ENCODE results near the gene PRKCD. TPM values are rescaled to one million over a fixed set of nuclear protein-coding genes. Genes with fewer than 3 reads are reported as not detected.
A peak's percentile ranks its signal among the peaks of the same experiment; 100 is the strongest.

The PRKCD gene
- total RNA-seq, 1 donor from 2014 or later = 32.2 TPM

DNA sequence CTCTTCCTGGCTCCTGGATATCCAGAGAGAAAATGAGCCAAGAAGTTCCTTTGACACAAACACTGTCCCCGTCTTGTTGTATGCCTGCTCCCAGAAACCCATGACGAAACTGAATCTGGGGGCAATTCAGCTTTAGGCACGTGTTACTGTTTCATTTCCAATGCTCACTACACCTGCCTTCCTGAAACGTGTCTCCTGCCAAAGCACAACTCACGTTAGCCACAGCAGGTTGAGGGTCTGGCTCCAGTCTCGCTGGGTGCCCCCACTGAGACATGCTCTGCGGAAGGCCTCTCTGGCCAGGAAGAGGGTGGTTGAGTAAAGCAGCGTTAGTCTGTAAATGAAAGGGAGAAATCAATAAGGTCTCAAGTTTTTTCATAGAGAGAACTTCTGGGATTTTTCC lies 37.5 kb upstream of the PRKCD start:
- Histone ChIP-seq H3K4me1 (peaks cover 4% of the 10 kb centered on the region), H3K27ac (no peak overlapping the region), H3K9me3 (no peaks in the 10 kb centered on the region), H3K4me3 (no peak overlapping the region), H3K36me3 (peaks cover 0 to 70% of the 10 kb centered on the region in 2 donors), H3K27me3 (no peaks in the 10 kb centered on the region)
- intact Hi-C loops (cut with DNase I) = no loop called here
- TF ChIP-seq, protein P1, sequence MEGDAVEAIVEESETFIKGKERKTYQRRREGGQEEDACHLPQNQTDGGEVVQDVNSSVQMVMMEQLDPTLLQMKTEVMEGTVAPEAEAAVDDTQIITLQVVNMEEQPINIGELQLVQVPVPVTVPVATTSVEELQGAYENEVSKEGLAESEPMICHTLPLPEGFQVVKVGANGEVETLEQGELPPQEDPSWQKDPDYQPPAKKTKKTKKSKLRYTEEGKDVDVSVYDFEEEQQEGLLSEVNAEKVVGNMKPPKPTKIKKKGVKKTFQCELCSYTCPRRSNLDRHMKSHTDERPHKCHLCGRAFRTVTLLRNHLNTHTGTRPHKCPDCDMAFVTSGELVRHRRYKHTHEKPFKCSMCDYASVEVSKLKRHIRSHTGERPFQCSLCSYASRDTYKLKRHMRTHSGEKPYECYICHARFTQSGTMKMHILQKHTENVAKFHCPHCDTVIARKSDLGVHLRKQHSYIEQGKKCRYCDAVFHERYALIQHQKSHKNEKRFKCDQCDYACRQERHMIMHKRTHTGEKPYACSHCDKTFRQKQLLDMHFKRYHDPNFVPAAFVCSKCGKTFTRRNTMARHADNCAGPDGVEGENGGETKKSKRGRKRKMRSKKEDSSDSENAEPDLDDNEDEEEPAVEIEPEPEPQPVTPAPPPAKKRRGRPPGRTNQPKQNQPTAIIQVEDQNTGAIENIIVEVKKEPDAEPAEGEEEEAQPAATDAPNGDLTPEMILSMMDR (IDR thresholded peaks at IDR 0.05) = no peak
- TF ChIP-seq POLR2AphosphoS5 (IDR thresholded peaks at IDR 0.05; ENCODE audit: insufficient read depth in 1 of 2, low read depth in 1 of 2) (no peak), POLR2A (IDR thresholded peaks at IDR 0.05) (no peak)
- DNase-seq (ENCODE audit: extremely low spot score in 2 of 2) = no peak

DNA sequence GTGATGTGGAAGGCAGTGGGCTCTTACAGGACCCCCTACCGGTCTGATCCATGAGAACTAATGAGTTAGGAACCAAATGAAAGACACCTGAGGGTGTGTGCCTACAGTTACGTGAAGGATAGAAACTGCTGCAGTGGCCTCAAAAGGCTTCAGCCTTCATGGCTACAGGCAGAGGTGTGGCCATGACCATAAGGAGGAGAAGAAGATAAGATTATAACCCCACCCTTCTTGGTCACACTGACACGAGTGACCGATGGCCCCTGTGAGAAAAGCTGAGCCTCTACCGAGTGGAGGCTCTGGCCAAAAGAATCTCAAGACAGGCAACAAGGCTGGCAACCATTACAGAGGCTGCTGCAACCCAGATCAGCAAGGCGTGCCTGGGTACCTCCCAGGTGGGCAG lies 37.1 kb upstream of the PRKCD start:
- peaks cover 8% of the 10 kb centered on the region for H3K4me1 ChIP-seq
- H3K36me3 ChIP-seq = peaks cover 0 to 65% of the 10 kb centered on the region in 2 donors
- DNase-seq (ENCODE audit: extremely low spot score in 2 of 2) = no peak
- no peak overlapping the region for H3K27ac ChIP-seq
- H3K9me3 ChIP-seq = no peaks in the 10 kb centered on the region
- TF ChIP-seq POLR2A (IDR thresholded peaks at IDR 0.05) (no peak), POLR2AphosphoS5 (IDR thresholded peaks at IDR 0.05; ENCODE audit: insufficient read depth in 1 of 2, low read depth in 1 of 2) (no peak)
- TF ChIP-seq, protein P1 (IDR thresholded peaks at IDR 0.05) = no peak
- intact Hi-C loops (cut with DNase I) = no loop called here
- no peaks in the 10 kb centered on the region for H3K27me3 ChIP-seq
- no peak overlapping the region for H3K4me3 ChIP-seq

DNA sequence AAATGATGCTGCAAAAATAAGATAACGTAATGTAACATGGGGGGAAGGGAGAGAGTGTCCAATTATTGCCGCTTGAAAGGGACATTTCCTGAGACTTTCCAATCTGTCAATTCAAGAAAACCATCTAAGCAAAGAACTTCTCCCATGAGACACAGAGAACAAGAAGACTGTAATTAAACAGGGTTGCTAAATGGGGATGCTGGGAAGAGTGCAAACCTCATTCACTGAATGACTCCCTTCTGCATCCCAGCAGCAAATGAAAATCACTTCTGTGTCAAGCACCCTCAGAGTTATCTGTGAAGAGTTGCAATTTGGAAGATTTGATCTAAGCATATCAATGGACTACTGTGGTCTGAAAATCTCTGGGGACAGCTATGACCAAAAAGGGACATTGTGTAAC lies 34.4 kb upstream of the PRKCD start:
- intact Hi-C loops (cut with DNase I) = no loop called here
- H3K4me1 ChIP-seq = peaks cover 27% of the 10 kb centered on the region
- no peaks in the 10 kb centered on the region for H3K27me3 ChIP-seq
- no peak for DNase-seq (ENCODE audit: extremely low spot score in 2 of 2)
- no peak overlapping the region for H3K4me3 ChIP-seq
- TF ChIP-seq, protein P1 (IDR thresholded peaks at IDR 0.05) = no peak
- no peak for TF ChIP-seq POLR2AphosphoS5 (IDR thresholded peaks at IDR 0.05; ENCODE audit: insufficient read depth in 1 of 2, low read depth in 1 of 2)
- no peak for TF ChIP-seq POLR2A (IDR thresholded peaks at IDR 0.05)
- no peak overlapping the region for H3K27ac ChIP-seq
- H3K36me3 ChIP-seq = peaks cover 0 to 39% of the 10 kb centered on the region in 2 donors
- no peaks in the 10 kb centered on the region for H3K9me3 ChIP-seq

DNA sequence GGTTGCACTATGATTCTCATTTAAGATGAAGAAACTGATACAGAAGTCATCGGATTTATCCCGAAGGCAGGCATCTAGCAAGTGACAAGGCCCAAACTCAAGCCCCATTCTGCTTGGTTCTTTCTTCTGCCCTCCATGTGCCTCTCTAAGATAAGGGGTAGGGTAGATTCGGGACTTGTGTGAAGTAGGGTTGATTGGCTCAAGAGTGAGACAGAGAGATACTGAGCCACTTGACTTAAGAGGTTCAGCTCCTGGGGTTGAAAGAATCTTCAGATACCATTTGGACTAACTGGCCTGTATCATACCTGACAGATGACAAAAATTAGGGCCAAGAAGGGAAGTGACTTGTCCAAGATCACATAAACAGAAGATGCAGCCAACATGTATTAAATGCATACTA lies 31.7 kb upstream of the PRKCD start:
- Histone ChIP-seq H3K27ac (no peak overlapping the region), H3K27me3 (no peaks in the 10 kb centered on the region), H3K4me3 (peak overlapping the region; percentile 83 to 84), H3K4me1 (peaks cover 28% of the 10 kb centered on the region), H3K36me3 (peaks cover 0 to 13% of the 10 kb centered on the region in 2 donors), H3K9me3 (no peaks in the 10 kb centered on the region)
- TF ChIP-seq POLR2A (IDR thresholded peaks at IDR 0.05) (no peak), POLR2AphosphoS5 (IDR thresholded peaks at IDR 0.05; ENCODE audit: insufficient read depth in 1 of 2, low read depth in 1 of 2) (no peak)
- TF ChIP-seq, protein P1 (IDR thresholded peaks at IDR 0.05) = no peak
- intact Hi-C loops (cut with DNase I) = no loop called here
- no peak for DNase-seq (ENCODE audit: extremely low spot score in 2 of 2)

DNA sequence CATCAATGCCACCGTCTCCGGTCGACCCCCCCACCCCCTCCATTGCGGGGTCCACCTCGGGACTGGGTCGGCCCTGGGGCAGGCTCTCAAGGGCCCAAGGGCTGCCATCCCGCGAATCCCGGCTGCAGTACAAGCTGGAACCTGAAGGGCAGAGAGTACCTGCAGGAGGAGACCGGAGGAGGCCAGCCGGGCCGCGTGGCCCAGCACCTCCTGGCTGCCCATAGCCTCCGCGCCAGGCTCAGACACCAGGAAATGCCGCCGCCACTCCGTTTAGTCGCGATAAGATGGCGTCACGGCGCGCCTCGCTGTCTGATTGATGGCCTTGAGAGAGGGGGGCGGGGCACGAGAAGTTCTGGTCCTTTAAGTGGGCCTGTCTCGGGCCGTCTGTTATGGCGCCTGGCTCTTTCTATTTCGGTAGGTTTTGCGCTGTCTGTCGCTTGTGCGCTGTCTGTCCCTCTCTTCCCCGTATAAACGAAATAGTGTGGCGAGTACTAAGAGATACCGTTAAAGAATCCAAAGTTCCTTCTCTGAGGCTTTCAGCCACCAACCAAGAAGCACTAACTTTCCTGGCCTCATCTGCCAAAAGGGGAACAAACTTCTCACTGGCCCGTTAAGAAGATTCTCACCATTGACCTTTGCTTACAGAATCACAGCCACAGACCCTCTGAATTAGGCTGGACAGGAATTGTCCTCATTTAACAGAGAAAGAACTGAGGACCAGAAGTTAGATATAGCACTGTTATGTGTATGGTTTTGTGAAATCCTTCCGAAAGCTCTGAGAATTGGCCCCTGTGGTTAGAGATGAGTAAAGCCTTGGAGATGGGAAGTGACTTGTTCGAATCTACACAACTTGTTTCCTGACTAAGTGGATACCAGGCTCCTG lies 30.6 kb upstream of the PRKCD start, which contains the start of gene RFT1:
TSS of gene RFT1 (minus strand) at position 257 of the 883 bp plus-strand sequence. CDS start at position 222, 35 bp downstream.
- no peaks in the 10 kb centered on the region for H3K27me3 ChIP-seq
- peak within 1 kb of the TSS; percentile 68 for H3K27ac ChIP-seq
- TF ChIP-seq POLR2AphosphoS5 (IDR thresholded peaks at IDR 0.05; ENCODE audit: insufficient read depth in 1 of 2, low read depth in 1 of 2) (peak; percentile 87 to 95), POLR2A (IDR thresholded peaks at IDR 0.05) (peak in 1 of 2 donors; percentile 43)
- TF ChIP-seq, protein P1 (IDR thresholded peaks at IDR 0.05) = no peak
- H3K4me1 ChIP-seq = peaks cover 28% of the 10 kb centered on the region
- peaks cover 0 to 3% of the 10 kb centered on the region in 2 donors for H3K36me3 ChIP-seq
- intact Hi-C loops (cut with DNase I) = no loop called here
- no peaks in the 10 kb centered on the region for H3K9me3 ChIP-seq
- DNase-seq (ENCODE audit: extremely low spot score in 2 of 2) = peak in 1 of 2 donors; percentile 97
- H3K4me3 ChIP-seq = peak within 1 kb of the TSS; percentile 83 to 84
